ENCODE results near the gene HECTD2. TPM values are rescaled to one million over a fixed set of nuclear protein-coding genes. Genes with fewer than 3 reads are reported as not detected.

The HECTD2 gene
- total and polyA plus RNA-seq, 7 donors: 2.4 to 29.3 (median 25.5) TPM

- intact Hi-C loops (cut with DNase I): no loop called here
- H3K4me3 ChIP-seq: no peak overlapping the region
- 98 to 99% methylated on average over 3 of the region's 3 CpGs for WGBS, 2 donors
Observed at GRCh38 chr10:91564026-91564425, 153.9 kb downstream of the HECTD2 start.

More at GRCh38 chr10:91564026-91564425, 153.9 kb downstream of the HECTD2 start:
- no peak for DNase-seq
- H3K36me3 ChIP-seq: no peaks in the 10 kb centered on the region
- H3K27ac ChIP-seq: no peak overlapping the region
- no peaks in the 10 kb centered on the region for H3K27me3 ChIP-seq
- peaks cover 0 to 22% (median 17%) of the 10 kb centered on the region in 4 donors for H3K4me1 ChIP-seq
- no peaks in the 10 kb centered on the region for H3K9me3 ChIP-seq
- TF ChIP-seq CTCF (IDR thresholded peaks at IDR 0.05): no peak
- no peak for TF ChIP-seq EP300 (IDR thresholded peaks at IDR 0.05)
- no peak for TF ChIP-seq POLR2A (IDR thresholded peaks at IDR 0.05)
- no peak for TF ChIP-seq POLR2AphosphoS5 (IDR thresholded peaks at IDR 0.05)

Small RNA genes within 50 kb of the gene (small RNA-seq; reads per million reads assigned to genes)
- gene AL161798.1: 0 reads per million in 3 donors
- 0 reads per million in 3 donors for gene RPS27P1

Other genes starting within 250 kb of the HECTD2 start
- gene PCGF5, start 189.7 kb upstream of the HECTD2 start, total RNA-seq: 10 to 100 TPM; 48.7 to 60.3 (median 49.2) TPM
- gene PCGF5, start 189.7 kb upstream of the HECTD2 start, polyA plus RNA-seq: 10 to 100 TPM; 38.9 to 78.7 (median 78.6) TPM
- 10 to 100 TPM; 23.7 to 40.0 (median 34.4) TPM for gene PPP1R3C, start 222.7 kb downstream of the HECTD2 start, total RNA-seq
- gene PPP1R3C, start 222.7 kb downstream of the HECTD2 start, polyA plus RNA-seq: 1 to 10 TPM; 1.9 to 4.2 (median 3.2) TPM

All from sigmoid colon (tissue), 7 donors.